Right kidney (tissue), 9 donors: ENCODE data around the gene CTDSPL2.
"Not testable (repeated sequence)": the region's sequence is repeated elsewhere in the genome, so short reads cannot be mapped to it uniquely, and the experiment has no call there.

Source experiments
- DNase-seq: peaks from one replicate; pipeline ENCODE4 v3.0.0-alpha.2; 2016
- long read RNA-seq, 8 donors: transcript quantifications; one replicate each; lab custom pipeline, GENCODE V29; 2026

CTDSPL2 gene
- long read RNA-seq, donor 1, full-length matches to known transcripts, result 5 of 22 reads
- long read RNA-seq, donor 1, partial matches to known transcripts, result 17 of 22 reads
- long read RNA-seq, donor 1, other reads (novel, unspliced or antisense), result 0 of 22 reads
- long read RNA-seq, donor 2, full-length matches to known transcripts, result 6 of 6 reads
- long read RNA-seq, donor 2, partial matches to known transcripts, result 0 of 6 reads
- long read RNA-seq, donor 2, other reads (novel, unspliced or antisense), result 0 of 6 reads
- long read RNA-seq, donor 3, full-length matches to known transcripts, result 3 of 11 reads
- long read RNA-seq, donor 3, partial matches to known transcripts, result 8 of 11 reads
- long read RNA-seq, donor 3, other reads (novel, unspliced or antisense), result 0 of 11 reads
- long read RNA-seq, donor 4, full-length matches to known transcripts, result 4 of 16 reads
- long read RNA-seq, donor 4, partial matches to known transcripts, result 12 of 16 reads
- long read RNA-seq, donor 4, other reads (novel, unspliced or antisense), result 0 of 16 reads
- long read RNA-seq, donor 5, full-length matches to known transcripts, result 9 of 9 reads
- long read RNA-seq, donor 5, partial matches to known transcripts, result 0 of 9 reads
- long read RNA-seq, donor 5, other reads (novel, unspliced or antisense), result 0 of 9 reads
- long read RNA-seq, donor 6, full-length matches to known transcripts, result 3 of 21 reads
- long read RNA-seq, donor 6, partial matches to known transcripts, result 18 of 21 reads
- long read RNA-seq, donor 6, other reads (novel, unspliced or antisense), result 0 of 21 reads
- long read RNA-seq, donor 7, result 0 reads
- long read RNA-seq, donor 8, full-length matches to known transcripts, result 3 of 3 reads
- long read RNA-seq, donor 8, partial matches to known transcripts, result 0 of 3 reads
- long read RNA-seq, donor 8, other reads (novel, unspliced or antisense), result 0 of 3 reads

DNA sequence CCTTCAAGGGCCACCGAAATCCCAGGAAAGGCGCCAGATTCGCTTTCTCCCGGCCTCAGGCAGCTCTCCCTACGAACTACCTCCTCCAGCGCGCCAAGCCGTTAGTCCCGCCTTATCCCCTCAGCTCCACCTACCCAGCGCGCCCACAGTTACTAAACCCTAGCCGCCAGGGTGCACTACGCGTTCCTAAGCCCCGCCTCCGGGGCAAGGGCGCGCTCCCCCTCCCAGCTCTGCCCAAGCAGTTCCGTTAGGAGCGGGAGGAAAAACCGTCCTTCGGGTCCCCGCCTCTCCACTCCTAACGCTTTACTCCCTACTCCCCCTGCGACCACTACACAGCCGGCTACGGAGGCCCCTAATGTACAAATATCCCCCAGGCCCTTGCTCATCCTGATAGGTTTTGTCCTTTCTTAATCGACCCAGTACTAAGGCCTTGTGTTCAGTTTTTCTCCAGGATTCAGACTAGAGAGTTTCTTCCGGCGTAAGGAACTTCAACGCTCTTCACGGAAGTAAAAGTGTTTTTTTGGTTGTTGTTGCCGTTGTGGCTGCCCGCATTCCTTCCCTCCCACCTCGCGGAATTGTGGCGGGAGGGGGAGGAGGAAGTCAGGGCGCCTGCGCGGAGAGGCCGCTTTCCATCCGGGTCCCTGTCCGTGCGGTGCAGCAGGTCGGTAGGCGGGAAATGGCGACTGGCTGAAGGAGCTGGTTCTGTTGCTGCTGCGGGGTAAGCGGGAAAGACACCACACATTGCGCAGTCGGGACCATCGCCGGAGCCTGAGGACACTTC is at the start of gene CTDSPL2:
Gene CTDSPL2, plus strand, starts transcription at position 655 of the 781 bp plus-strand sequence. CDS start 31,386 bp downstream, outside the sequence.
- DNase-seq, result peak; percentile 99

- no peak for DNase-seq
These were observed 46.2 kb upstream of the CTDSPL2 start for GRCh38 chr15:44381236-44381635.

GRCh38 chr15:44385344-44385942 is 42.0 kb upstream of the CTDSPL2 start:
- no peak for DNase-seq

GRCh38 chr15:44394062-44394461 is 33.4 kb upstream of the CTDSPL2 start:
- DNase-seq, result no peak

DNA sequence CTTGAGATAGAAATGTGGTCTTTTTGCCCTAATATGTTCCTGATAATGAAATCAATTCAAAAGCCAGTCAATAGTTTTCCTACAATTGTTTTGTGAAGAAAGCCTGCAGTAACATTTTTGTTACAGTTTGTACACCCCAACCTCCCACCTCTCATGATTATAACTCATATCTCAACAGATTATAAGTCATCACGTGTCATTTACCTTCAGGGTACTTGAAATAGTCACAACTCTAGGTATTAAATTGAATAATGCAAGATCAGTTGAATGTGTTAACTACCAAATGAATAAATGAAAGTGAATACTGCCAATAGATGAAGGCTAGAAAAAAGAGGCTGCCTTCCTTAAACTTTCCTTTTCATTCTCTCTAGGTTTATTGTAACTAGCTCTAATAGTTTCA is 32.9 kb upstream of the CTDSPL2 start:
- no peak for DNase-seq

DNA sequence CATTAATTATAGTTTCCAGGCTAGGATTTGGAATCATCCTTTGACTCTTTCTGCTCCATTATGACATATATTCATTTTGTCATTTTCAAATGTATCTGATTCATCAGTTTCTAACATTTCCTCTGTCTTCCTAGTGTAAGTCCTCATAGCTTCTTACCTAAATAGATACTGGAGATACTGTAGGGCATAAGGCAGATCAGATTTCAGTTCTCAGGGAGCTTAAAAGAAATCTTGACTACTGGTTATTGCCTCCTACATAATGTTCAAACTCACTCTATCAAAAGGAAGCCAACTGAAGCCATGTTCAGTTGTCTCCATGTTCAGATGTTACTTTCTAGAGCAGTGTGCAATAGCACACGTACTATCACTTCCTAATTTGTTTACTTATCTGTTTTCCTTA is 29.6 kb upstream of the CTDSPL2 start:
- DNase-seq, result no peak

DNA sequence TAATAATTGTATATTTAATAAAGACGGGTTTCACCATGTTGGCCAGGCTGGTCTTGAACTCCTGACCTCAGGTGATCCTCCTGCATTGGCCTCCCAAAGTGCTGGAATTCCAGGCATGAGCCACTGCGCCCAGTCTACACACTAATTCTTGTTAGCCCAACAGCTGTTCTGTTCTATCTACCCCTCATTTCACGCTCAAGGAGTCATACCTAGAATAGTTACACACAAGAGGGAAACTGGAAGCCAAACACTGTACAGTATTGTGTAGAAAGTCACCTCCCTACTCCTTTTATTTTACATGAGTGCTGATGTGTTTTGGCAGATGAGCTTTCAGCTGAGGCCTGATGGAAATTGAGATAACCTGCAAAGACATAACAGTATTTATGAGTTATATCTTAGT is 13.4 kb upstream of the CTDSPL2 start:
- no peak for DNase-seq

DNA sequence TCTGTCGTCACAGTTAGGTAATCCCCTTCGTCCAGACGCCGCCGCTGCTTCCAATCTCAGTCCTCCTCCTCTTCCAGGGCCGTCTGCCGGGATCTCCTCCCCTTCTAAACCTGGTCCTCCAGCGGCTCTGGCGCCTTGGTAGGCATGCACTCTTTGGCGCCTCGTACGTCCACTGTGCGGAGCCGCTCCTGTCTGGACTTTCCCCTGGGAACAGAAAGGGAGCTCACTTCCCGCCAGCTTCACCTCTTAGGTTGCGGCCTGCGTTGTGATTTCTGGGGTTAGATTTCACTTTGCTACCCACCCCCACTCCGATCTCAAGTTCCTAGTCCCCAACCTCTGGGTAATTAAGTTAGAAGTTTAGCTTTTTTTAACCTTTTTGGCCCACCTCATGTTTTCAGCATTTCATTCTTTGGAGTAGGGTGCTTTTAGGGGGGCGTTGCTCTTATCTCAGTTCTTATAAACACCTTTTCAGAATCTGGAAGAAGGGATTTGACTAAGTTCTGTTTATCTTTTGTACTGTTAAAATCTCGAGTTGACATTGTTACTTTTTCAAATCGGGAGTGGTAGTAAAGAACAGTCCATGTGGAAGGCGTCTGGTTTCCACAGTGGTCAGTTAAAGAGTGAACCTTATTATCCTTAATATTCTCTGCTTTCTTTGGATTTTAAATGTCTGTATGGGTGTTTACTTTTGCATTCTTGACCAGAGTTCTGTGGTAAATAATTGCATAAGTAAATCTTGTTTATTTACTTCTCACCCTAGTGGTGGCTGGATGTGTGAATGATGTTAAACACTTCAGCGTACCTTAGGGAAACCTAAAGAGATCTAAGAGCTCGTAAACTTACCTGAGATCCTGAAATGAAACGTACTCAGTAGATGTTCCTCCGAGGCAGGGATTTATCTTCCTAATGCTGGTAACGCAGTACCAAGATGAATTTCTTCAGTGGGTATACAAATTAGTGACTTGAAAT is 611 bp downstream of the CTDSPL2 start:
- DNase-seq, result peak; percentile 11

DNA sequence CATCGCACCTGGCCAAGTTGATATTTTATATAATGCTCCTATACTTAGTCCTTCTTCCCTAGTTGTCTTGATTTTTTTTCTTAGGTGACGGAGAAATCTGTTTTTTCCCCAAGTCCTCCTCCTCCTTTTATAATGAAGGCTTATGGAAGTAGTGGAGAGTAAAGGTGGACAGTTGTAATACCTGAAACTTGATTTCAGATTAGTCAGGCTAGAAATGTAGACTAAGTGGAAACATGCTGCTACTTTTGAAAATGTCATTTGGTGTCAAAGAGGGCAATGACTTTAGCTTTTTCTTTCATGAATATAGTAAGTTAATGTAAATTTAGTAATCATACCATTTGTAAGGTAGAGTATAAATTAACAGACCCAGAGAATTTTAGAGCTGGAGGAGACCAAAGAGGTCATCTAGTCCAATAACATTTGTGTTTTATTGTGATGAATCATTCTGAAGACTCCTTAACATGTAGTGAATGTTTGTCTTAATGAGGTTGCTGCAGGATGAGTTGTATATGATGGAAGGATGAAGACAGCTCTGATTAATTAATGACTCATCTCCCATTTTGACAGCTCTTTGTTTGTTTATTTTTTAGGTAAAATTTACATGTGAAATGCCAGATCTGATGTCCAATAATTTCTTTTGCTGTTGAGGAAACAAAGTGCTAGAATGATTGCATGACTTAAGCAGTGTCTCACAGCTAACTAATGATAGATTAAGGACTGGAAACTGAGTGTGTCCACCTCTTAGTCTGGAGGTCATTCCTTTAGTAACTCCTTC is 8.7 kb downstream of the CTDSPL2 start:
- no peak for DNase-seq

GRCh38 chr15:44438402-44438801 is 11.0 kb downstream of the CTDSPL2 start:
- DNase-seq, result no peak

DNA sequence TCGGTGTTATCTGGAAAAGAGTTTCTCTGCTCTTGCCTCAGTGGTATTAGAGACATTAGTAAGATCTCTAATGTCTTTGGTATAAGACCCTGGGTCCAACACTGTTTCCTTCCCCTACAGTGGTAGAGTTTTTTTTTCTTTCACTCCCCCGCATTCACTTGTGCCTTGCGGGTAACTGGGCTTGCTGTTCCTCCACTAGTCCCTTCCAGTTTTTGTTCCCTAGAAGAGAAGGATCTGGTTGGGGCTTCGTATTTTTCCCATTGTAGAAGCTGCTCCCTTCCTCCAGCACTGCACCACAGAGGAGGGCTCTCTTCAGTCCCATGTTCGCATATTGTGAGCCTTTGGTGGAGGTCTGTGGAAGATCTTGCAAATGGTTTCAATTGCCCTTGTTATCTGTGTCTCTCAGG is 13.7 kb downstream of the CTDSPL2 start:
- no peak for DNase-seq

DNA sequence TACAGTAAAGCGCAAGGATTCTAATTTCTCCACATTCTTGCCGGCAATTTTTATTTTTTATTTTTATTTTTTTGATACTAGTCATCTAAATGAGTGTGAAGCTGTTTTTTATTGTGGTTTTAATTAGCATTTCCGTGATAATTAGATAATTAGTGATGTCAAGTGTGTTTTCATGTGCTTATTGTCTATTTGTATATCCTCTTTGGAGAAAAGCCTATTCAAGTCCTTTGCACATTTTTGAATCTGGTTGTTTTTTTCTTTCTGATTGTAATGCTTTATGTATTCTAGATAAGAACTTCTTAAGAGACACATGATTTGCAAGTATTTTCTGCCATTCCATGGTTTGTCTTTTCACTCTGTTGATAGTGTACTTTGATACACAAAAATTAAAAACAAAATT is 16.1 kb downstream of the CTDSPL2 start:
- DNase-seq, result no peak

GRCh38 chr15:44447772-44448376 is 20.4 kb downstream of the CTDSPL2 start:
- no peak for DNase-seq

- no peak for DNase-seq
These were observed 22.7 kb downstream of the CTDSPL2 start for GRCh38 chr15:44450172-44450571.

GRCh38 chr15:44453578-44454283 is 26.3 kb downstream of the CTDSPL2 start:
- not testable (repeated sequence) for DNase-seq

DNA sequence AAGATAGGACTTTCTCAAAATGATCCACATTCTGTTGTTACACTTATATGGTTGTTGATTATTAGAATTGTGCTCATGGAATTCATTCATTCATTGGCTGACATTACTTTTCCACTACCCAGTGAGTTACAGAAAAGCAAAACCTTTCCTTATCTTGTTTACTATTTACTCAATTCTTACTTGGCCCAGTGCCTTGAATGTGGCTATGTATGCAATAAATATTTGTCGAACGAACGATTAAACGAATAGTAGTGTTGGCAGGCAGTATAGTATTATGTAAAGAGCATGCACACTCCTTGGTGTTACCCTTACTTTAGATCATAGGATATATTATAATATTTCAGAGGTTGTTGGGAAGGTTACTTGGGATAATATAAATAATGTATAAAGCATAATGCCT is 31.0 kb downstream of the CTDSPL2 start:
- DNase-seq, result no peak

GRCh38 chr15:44468709-44469385 is 41.4 kb downstream of the CTDSPL2 start:
- DNase-seq, result no peak

DNA sequence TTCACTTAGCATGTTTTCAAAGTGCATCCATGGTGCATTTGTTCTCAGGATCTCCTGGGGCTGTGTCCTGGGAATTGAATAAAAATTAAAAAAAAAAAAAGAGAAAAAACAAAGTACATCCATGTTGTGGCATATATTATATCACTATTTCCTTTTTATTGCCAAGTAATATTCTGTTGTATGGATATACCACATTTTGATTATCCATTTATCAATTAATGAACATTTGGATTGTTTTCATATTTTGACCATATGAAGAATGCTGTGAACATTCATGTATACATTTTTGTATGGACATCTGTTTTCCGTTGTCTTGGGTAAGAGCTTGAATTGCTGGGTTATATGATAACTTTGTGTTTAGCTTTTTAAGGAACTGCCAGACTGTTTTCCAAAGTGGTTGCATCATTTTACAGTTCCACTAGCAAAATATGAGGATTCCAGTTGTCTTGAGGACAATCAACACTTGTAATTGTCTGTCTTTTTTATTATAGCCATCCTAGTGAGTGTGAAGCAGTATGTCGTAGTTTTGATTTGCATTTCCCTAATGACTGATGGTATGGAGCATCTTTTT is 44.5 kb downstream of the CTDSPL2 start:
- DNase-seq, result no peak
